Loucy (cell line): ENCODE results near the gene PACRG.

Source experiments
- H2AFZ ChIP-seq: fragments of 200-600 bp; sonication (generic); 2 replicates; pipeline ENCODE4 v1.6.0; 2016; ENCODE audit warnings: antibody characterized with exemption, mild to moderate bottlenecking, low read length, moderate library complexity
- H3F3A ChIP-seq: fragments of 200-600 bp; 2 replicates; pipeline ENCODE4 v1.6.0; 2016; ENCODE audit warnings: antibody characterized with exemption, low read depth, mild to moderate bottlenecking
- H3K27me3 ChIP-seq: fragments of 200-600 bp; sonication (generic); 2 replicates; pipeline ENCODE4 v1.6.1; 2014; ENCODE audit warnings: low read length, mild to moderate bottlenecking; ENCODE audit not compliant: insufficient read depth, poor library complexity, severe bottlenecking
- H3K36me3 ChIP-seq: fragments of 200-600 bp; sonication (generic); 2 replicates; pipeline ENCODE4 v1.6.1; 2016; ENCODE audit warnings: low read length; ENCODE audit not compliant: insufficient read depth
- H3K4me1 ChIP-seq: fragments of 200-600 bp; sonication (generic); 2 replicates; pipeline ENCODE4 v1.5.1; 2014; ENCODE audit warnings: low read length, mild to moderate bottlenecking; ENCODE audit not compliant: insufficient read depth, poor library complexity, severe bottlenecking
- H3K4me2 ChIP-seq: fragments of 200-600 bp; sonication (generic); 2 replicates; pipeline ENCODE4 v1.6.0; 2014; ENCODE audit warnings: antibody characterized with exemption, low read length, low read depth, mild to moderate bottlenecking; ENCODE audit not compliant: poor library complexity, severe bottlenecking
- H3K4me3 ChIP-seq: fragments of 200-600 bp; sonication (generic); 2 replicates; pipeline ENCODE4 v1.5.1; 2014; ENCODE audit warnings: low read length, mild to moderate bottlenecking, mixed read lengths; ENCODE audit not compliant: poor library complexity, severe bottlenecking
- H3K79me2 ChIP-seq: fragments of 200-600 bp; sonication (generic); 2 replicates; pipeline ENCODE4 v1.6.1; 2014; ENCODE audit warnings: low read length; ENCODE audit not compliant: insufficient read depth
- H3K9ac ChIP-seq: fragments of 200-600 bp; sonication (generic); 2 replicates; pipeline ENCODE4 v1.6.0; 2014; ENCODE audit warnings: mild to moderate bottlenecking, low read depth, low read length, moderate library complexity; ENCODE audit not compliant: poor library complexity, severe bottlenecking
- H3K9me2 ChIP-seq: fragments of 200-600 bp; sonication (generic); replicated peaks from 2 replicates; pipeline ENCODE4 v1.6.1; 2016; ENCODE audit warnings: low read depth, low read length, mixed read lengths
- H3K9me3 ChIP-seq: fragments of 200-600 bp; sonication (generic); 2 replicates; pipeline ENCODE4 v1.6.1; 2014; ENCODE audit warnings: mild to moderate bottlenecking, antibody characterized with exemption, low read length, low read depth; ENCODE audit not compliant: insufficient read depth
- H4K20me1 ChIP-seq: fragments of 200-600 bp; sonication (generic); 2 replicates; pipeline ENCODE4 v1.6.0; 2014; ENCODE audit warnings: antibody characterized with exemption, low read length, mild to moderate bottlenecking; ENCODE audit not compliant: insufficient read depth, poor library complexity, severe bottlenecking
- CTCF ChIP-seq: fragments of 200-600 bp; sonication (generic); conservative IDR thresholded peaks from 2 replicates; pipeline ENCODE4 v1.5.1; 2014; ENCODE audit warnings: mild to moderate bottlenecking, antibody characterized with exemption, low read length
- EZH2phosphoT487 ChIP-seq: fragments of 200-600 bp; IDR thresholded peaks from 2 replicates; pipeline ENCODE4 v1.6.1; 2018; ENCODE audit warnings: antibody characterized with exemption, mild to moderate bottlenecking, moderate library complexity, borderline replicate concordance

The PACRG gene

DNA sequence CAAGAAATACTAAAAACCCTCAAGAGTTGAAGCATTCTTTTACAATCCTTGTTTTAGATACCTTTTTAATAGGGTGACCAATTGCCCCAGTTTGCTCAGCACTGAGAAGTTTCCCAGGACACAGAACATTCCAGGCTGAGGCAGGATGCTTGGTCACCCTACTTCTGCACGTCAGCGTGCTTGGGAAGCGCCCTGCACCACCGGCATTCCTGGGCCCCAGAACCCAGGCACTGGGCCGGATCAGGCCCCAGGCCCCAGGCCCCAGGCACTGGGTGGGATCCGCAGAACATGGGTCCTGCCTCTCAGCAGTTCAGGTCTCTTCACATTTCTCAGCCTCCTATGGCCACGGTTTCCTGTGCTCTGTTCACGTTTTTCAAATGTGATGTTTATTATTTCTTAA is 472.9 kb downstream of the PACRG start:
- no peak overlapping the region for H3K4me3 ChIP-seq
- H3F3A ChIP-seq, result no peaks in the 10 kb centered on the region
- H3K27me3 ChIP-seq, result no peaks in the 10 kb centered on the region
- no peaks in the 10 kb centered on the region; the same call in 1 of the 2 replicates for H3K9me3 ChIP-seq
- H3K79me2 ChIP-seq, result no peaks in the 10 kb centered on the region
- H3K36me3 ChIP-seq, result no peaks in the 10 kb centered on the region
- H3K4me2 ChIP-seq, result no peak overlapping the region
- no peak for TF ChIP-seq EZH2phosphoT487
- no peak for TF ChIP-seq CTCF
- H3K9ac ChIP-seq, result no peak overlapping the region
- no peak overlapping the region for H2AFZ ChIP-seq
- H3K9me2 ChIP-seq, result no peaks in the 10 kb centered on the region
- no peaks in the 10 kb centered on the region for H3K4me1 ChIP-seq
- H4K20me1 ChIP-seq, result no peaks in the 10 kb centered on the region

DNA sequence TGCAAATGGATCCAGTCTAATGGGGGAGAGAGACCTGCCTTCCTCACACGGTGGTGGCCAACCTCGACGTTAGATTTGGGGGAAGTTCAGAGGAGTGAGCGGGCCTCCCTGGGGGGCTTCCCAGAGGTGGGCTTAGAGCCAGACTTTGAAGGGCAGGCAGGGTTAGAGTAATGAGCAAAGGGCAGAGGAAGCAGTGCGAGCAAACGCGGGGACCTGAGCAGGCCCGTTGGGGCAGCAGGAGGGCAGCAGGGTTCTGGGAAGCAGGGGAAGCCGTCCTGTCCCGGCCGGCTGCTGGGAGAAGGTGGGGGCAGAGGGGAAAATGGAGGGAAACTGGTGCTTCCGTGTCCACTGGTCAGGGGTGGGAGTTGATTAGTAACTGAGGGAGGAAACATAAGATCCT is 474.1 kb downstream of the PACRG start:
- H3K4me3 ChIP-seq, result no peak overlapping the region
- no peaks in the 10 kb centered on the region for H3K27me3 ChIP-seq
- no peaks in the 10 kb centered on the region for H3K79me2 ChIP-seq
- no peaks in the 10 kb centered on the region for H3F3A ChIP-seq
- no peak overlapping the region for H3K9ac ChIP-seq
- H3K9me2 ChIP-seq, result no peaks in the 10 kb centered on the region
- H3K9me3 ChIP-seq, result no peaks in the 10 kb centered on the region; the same call in 1 of the 2 replicates
- no peak overlapping the region for H3K4me2 ChIP-seq
- no peak overlapping the region for H2AFZ ChIP-seq
- H4K20me1 ChIP-seq, result no peaks in the 10 kb centered on the region
- no peaks in the 10 kb centered on the region for H3K36me3 ChIP-seq
- no peaks in the 10 kb centered on the region for H3K4me1 ChIP-seq
- no peak for TF ChIP-seq EZH2phosphoT487
- no peak for TF ChIP-seq CTCF

- no peaks in the 10 kb centered on the region for H3K9me2 ChIP-seq
These were observed 478.4 kb downstream of the PACRG start for GRCh38 chr6:163206196-163206595.

More at GRCh38 chr6:163206196-163206595, 478.4 kb downstream of the PACRG start:
- Histone ChIP-seq H3K79me2 (no peaks in the 10 kb centered on the region), H4K20me1 (no peaks in the 10 kb centered on the region), H3K9me3 (no peaks in the 10 kb centered on the region; the same call in 1 of the 2 replicates), H3K4me2 (no peak overlapping the region), H3K4me1 (no peaks in the 10 kb centered on the region), H2AFZ (no peak overlapping the region), H3K4me3 (no peak overlapping the region), H3F3A (no peaks in the 10 kb centered on the region), H3K9ac (no peak overlapping the region), H3K36me3 (no peaks in the 10 kb centered on the region), H3K27me3 (no peaks in the 10 kb centered on the region)
- TF ChIP-seq EZH2phosphoT487, result no peak
- TF ChIP-seq CTCF, result no peak
